GM04504 (cell line): ENCODE data around the gene EPHA7.

Experiments used
- DNase-seq: peaks from one replicate; pipeline ENCODE4 v3.0.0-alpha.2; 2012; ENCODE audit warnings: low read depth

Gene EPHA7

GRCh38 chr6:93393554-93394074, 25.7 kb downstream of the EPHA7 start:
- DNase-seq = no peak

- DNase-seq = no peak
Observed at GRCh38 chr6:93392797-93393196, 26.6 kb downstream of the EPHA7 start.

GRCh38 chr6:93391965-93392364, 27.4 kb downstream of the EPHA7 start:
- no peak for DNase-seq

- DNase-seq = no peak
Observed at GRCh38 chr6:93389192-93389591, 30.2 kb downstream of the EPHA7 start.

GRCh38 chr6:93388070-93388469, 31.3 kb downstream of the EPHA7 start:
- no peak for DNase-seq

GRCh38 chr6:93376026-93376540, 43.3 kb downstream of the EPHA7 start:
- DNase-seq = no peak

GRCh38 chr6:93373445-93373844, 45.9 kb downstream of the EPHA7 start:
- no peak for DNase-seq

GRCh38 chr6:93371756-93372155, 47.6 kb downstream of the EPHA7 start:
- DNase-seq = no peak

GRCh38 chr6:93369586-93370134, 49.7 kb downstream of the EPHA7 start:
- no peak for DNase-seq

GRCh38 chr6:93366506-93366905, 52.9 kb downstream of the EPHA7 start:
- DNase-seq = no peak

- no peak for DNase-seq
Observed at GRCh38 chr6:93365445-93365844, 53.9 kb downstream of the EPHA7 start.

GRCh38 chr6:93358435-93358834, 60.9 kb downstream of the EPHA7 start:
- DNase-seq = no peak

GRCh38 chr6:93352604-93353003, 66.8 kb downstream of the EPHA7 start:
- no peak for DNase-seq

- no peak for DNase-seq
Observed at GRCh38 chr6:93351222-93351621, 68.1 kb downstream of the EPHA7 start.

GRCh38 chr6:93350774-93351173, 68.6 kb downstream of the EPHA7 start:
- DNase-seq = no peak

GRCh38 chr6:93344333-93344835, 75.0 kb downstream of the EPHA7 start:
- no peak for DNase-seq

GRCh38 chr6:93343476-93343875, 75.9 kb downstream of the EPHA7 start:
- no peak for DNase-seq

GRCh38 chr6:93341900-93342613, 77.3 kb downstream of the EPHA7 start:
- no peak for DNase-seq

GRCh38 chr6:93337772-93338394, 81.5 kb downstream of the EPHA7 start:
- no peak for DNase-seq

- DNase-seq = no peak
Observed at GRCh38 chr6:93337014-93337413, 82.3 kb downstream of the EPHA7 start.

GRCh38 chr6:93329301-93330000, 89.9 kb downstream of the EPHA7 start:
- no peak for DNase-seq

- no peak for DNase-seq
Observed at GRCh38 chr6:93327857-93328256, 91.5 kb downstream of the EPHA7 start.
